D721Med (cell line): Measurements from ENCODE around the gene RAPGEF6.
"Not testable (repeated sequence)": the region's sequence is repeated elsewhere in the genome, so short reads cannot be mapped to it uniquely, and the experiment has no call there.

Experiments
- DNase-seq: peaks from one replicate; pipeline ENCODE4 v3.0.0; 2011; ENCODE audit warnings: low spot score; ENCODE audit not compliant: insufficient read length
- FAIRE-seq: peaks from 2 replicates; lab custom pipeline; 2011; peaks lifted over from hg19 to GRCh38; lab: Jason Lieb, UNC
- TF ChIP-seq, protein P1 (sequence below): IDR thresholded peaks from 2 replicates; pipeline ENCODE4 v1.5.1; 2012; ENCODE audit warnings: mild to moderate bottlenecking, control low read depth; ENCODE audit not compliant: insufficient read depth; ENCODE audit errors: missing control alignments

RAPGEF6 gene

DNA sequence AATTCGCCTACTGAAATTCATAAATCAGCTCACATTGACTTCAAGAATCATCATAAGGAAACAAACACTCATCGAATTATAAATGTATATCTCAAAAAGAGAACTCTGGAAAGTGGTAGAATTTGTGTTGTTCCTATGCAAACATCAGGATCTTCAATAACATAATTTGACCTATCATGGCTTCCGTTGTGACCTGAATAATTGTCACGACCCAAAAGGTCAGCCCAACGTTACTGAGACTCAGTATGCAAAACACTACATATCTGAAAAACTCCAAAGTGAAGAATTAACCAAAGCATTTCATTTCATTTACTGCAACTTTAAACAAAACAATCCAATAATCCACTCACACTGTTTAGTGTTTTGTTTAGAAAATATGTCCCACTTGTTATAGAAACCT lies 1.2 kb downstream of the RAPGEF6 start:
- TF ChIP-seq, protein P1, sequence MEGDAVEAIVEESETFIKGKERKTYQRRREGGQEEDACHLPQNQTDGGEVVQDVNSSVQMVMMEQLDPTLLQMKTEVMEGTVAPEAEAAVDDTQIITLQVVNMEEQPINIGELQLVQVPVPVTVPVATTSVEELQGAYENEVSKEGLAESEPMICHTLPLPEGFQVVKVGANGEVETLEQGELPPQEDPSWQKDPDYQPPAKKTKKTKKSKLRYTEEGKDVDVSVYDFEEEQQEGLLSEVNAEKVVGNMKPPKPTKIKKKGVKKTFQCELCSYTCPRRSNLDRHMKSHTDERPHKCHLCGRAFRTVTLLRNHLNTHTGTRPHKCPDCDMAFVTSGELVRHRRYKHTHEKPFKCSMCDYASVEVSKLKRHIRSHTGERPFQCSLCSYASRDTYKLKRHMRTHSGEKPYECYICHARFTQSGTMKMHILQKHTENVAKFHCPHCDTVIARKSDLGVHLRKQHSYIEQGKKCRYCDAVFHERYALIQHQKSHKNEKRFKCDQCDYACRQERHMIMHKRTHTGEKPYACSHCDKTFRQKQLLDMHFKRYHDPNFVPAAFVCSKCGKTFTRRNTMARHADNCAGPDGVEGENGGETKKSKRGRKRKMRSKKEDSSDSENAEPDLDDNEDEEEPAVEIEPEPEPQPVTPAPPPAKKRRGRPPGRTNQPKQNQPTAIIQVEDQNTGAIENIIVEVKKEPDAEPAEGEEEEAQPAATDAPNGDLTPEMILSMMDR, result no peak
- no peak for FAIRE-seq
- DNase-seq, result no peak

DNA sequence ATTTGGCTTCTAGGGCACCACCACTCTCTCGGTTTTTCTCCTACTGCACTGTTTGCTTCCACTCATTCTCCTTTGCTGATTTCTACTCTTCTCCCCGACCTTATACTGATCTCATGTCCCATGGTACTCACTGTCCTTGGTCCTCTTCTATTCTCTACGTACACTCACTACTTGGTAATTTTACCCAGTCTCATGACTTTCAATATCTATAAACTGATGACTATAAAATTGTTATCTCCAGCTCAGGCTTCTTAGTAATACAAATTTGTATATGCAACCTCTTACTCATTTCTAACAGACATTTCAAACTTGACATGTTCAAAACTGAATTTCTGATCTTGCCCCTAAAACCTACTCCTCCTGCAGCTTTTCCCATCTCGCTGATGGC lies 4.1 kb downstream of the RAPGEF6 start:
- no peak for FAIRE-seq

DNA sequence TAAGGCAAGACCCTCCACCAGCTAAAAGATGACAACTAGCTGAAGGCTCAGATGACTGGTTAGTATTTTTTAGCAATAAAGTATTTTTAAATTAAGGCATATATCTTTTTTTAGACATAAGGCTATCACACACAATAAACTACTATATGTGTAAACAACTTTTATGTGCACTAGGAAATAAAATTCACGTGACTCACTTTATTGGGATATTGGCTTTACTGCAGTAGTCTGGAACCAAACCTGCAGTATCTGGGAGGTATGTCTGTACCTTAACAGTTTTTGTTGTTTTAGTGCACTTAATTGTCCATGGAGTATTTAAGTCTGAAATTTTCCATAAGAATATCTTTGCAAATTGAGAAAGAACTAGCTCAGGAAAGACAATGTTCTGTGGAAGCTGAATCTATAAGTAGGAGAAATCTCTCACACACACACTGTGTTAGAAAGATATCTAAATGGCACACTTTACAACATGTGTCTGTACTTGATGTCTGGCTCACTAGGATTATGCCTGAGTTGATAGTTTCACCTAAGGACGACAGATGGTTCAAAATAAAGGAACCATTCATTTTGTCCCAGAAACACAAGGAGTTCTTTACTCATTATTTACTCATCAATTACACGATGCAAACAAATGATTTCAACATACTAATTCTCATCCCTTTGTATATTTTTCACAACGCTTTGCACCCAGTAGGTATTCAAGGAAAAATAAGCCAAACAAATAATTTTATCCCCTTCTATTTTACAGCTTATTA lies 4.6 kb downstream of the RAPGEF6 start:
- DNase-seq (no peak), FAIRE-seq (no peak)
- TF ChIP-seq, protein P1, result no peak

More for the DNA sequence above, 4.1 kb downstream of the RAPGEF6 start:
- no peak for DNase-seq
- TF ChIP-seq, protein P1, result no peak

DNA sequence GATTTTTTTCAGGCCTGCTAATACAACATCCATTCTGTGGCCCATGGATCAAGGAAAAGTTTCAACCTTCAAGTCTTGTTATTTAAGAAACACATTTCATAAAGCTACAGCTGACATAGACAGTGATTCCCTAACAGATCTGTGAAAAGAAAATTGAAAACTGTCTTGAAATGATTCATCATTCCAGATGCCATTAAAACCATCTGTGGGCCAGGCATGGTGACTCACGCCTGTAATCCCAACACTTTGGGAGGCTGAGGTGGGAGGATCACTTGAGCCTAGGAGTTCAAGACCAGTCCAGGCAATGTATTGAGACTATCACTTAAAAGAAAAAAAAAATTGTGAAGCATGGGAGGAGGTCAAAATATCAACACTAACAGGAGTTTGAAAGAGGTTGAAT lies 6.0 kb downstream of the RAPGEF6 start:
- DNase-seq (no peak), FAIRE-seq (no peak)
- TF ChIP-seq, protein P1, result no peak

DNA sequence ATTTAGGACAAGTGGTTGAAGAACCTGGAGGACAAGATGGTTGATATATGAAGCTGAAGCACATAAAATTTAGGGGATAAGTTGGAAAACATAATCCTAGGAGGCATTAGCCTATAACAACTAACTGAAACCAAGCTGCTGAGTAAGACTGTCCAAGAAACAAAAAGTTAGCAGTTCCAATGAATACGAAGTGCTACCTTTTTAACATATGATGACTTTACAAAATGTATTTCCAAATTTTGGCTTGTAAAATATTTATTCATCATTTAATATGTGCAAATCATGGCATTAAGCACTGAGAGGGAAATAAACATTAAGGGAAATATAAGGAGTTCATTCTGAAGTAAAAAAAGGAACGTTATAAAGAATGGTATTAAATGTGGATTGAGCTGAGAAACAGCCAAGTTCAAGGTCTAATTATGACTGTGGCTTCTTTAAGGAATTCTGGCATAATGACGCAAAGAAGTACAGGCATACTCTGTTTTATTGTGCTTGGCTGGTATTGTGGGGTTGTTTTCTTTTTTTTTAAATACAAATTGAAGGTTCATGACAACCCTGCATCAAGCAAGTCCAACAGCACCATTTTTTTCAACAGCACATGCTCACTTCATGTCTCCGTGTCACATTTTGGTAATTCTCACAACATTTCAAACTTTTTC lies 7.7 kb downstream of the RAPGEF6 start:
- FAIRE-seq, result no peak
- TF ChIP-seq, protein P1, result no peak
- DNase-seq, result no peak

DNA sequence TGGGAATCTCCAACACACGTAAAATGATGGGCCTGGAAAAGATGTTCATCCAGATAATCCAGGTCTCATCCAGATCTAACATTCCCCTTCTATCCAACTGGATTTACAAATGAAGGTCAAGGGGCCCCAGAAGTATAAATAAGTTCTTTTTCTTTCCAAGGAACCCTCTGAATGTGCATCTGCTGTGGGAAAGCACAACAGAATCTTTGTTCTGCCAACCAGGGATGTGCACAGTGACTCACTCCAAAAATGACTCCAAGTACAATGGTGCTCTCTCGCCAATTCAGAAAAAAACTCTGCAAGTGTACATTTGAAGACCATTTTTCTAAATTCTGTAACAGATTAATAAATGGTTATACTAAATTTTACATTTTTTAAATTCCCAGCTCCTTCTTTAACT lies 12.4 kb downstream of the RAPGEF6 start:
- FAIRE-seq (no peak), DNase-seq (no peak)
- TF ChIP-seq, protein P1, result no peak

DNA sequence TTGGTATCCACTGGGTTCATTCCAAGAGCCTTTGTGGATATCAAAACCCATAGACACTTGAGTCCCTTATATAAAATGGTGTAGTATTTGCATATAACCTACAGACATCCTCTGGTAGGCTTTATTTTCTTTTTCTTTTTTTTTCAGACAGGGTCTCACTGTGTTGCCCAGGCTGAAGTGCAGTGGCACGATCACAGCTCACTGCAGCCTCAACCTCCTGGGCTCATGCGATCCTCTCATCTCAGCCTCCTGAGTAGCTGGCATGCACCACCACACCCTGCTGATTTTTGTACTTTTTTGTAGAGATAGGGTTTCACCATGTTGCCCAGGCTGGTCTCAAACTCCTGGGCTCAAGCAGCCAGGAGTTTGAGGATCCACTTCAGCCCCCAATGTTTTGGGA lies 13.9 kb downstream of the RAPGEF6 start:
- FAIRE-seq, DNase-seq: not testable (repeated sequence)
